ENCODE measurements around the gene RSAD1.

Gene RSAD1

GRCh38 chr17:50453901-50454300, 24.8 kb upstream of the RSAD1 start:
- no peaks in the 10 kb centered on the region for H3K9me3 ChIP-seq
- no peaks in the 10 kb centered on the region for H3K27me3 ChIP-seq
- H3K36me3 ChIP-seq, result no peaks in the 10 kb centered on the region
- no peak overlapping the region for H3K4me3 ChIP-seq (ENCODE audit: low read depth, low read length)
- no peak for TF ChIP-seq CTCF (IDR thresholded peaks at IDR 0.05; ENCODE audit: low read depth, low read length)
- no peak for DNase-seq
- no peaks in the 10 kb centered on the region for H3K4me1 ChIP-seq

- H3K4me1 ChIP-seq, result no peaks in the 10 kb centered on the region; the same call in 1 of the 2 replicates
- no peak for DNase-seq
- H3K36me3 ChIP-seq, result no peaks in the 10 kb centered on the region
- H3K4me3 ChIP-seq (ENCODE audit: low read depth, low read length), result no peak overlapping the region
- H3K27me3 ChIP-seq, result no peaks in the 10 kb centered on the region
- H3K9me3 ChIP-seq, result no peaks in the 10 kb centered on the region
- TF ChIP-seq CTCF (IDR thresholded peaks at IDR 0.05; ENCODE audit: low read depth, low read length), result no peak
Measured at GRCh38 chr17:50457621-50458020, 21.0 kb upstream of the RSAD1 start.

GRCh38 chr17:50458270-50458669, 20.4 kb upstream of the RSAD1 start:
- Histone ChIP-seq H3K4me3 (ENCODE audit: low read depth, low read length) (no peak overlapping the region), H3K4me1 (no peaks in the 10 kb centered on the region; the same call in 1 of the 2 replicates), H3K9me3 (no peaks in the 10 kb centered on the region), H3K27me3 (no peaks in the 10 kb centered on the region), H3K36me3 (no peaks in the 10 kb centered on the region)
- no peak for TF ChIP-seq CTCF (IDR thresholded peaks at IDR 0.05; ENCODE audit: low read depth, low read length)
- DNase-seq, result no peak

- DNase-seq, result no peak
Measured at GRCh38 chr17:50458701-50459676, 19.7 kb upstream of the RSAD1 start.

DNA sequence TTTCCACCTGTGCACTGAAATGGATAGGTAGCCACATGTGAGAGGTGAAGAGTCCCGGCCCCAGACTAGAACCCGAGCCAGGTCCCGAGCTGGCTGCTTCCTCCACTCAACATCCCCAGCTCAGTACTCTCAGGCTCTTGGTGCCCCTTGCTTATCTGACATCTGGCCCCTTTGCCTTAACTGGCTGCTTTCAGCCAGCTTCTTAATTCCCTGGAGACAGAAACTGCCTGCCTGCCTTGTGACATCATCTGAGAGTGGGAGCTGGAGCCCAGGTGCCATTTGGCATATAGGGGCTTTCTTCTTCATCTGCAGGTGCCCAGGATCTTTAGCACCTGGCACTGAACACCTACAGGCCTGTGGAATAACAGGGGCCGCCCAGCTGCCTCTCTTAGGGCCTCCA, 18.9 kb upstream of the RSAD1 start:
- Histone ChIP-seq H3K4me1 (no peaks in the 10 kb centered on the region; the same call in 1 of the 2 replicates), H3K36me3 (no peaks in the 10 kb centered on the region), H3K27me3 (no peaks in the 10 kb centered on the region), H3K4me3 (ENCODE audit: low read depth, low read length) (no peak overlapping the region), H3K9me3 (no peaks in the 10 kb centered on the region)
- TF ChIP-seq CTCF (IDR thresholded peaks at IDR 0.05; ENCODE audit: low read depth, low read length), result no peak
- DNase-seq, result no peak

More at GRCh38 chr17:50458701-50459676, 19.7 kb upstream of the RSAD1 start:
- H3K4me3 ChIP-seq (ENCODE audit: low read depth, low read length), result no peak overlapping the region
- no peaks in the 10 kb centered on the region for H3K9me3 ChIP-seq
- no peak for TF ChIP-seq CTCF (IDR thresholded peaks at IDR 0.05; ENCODE audit: low read depth, low read length)
- no peaks in the 10 kb centered on the region for H3K27me3 ChIP-seq
- H3K36me3 ChIP-seq, result no peaks in the 10 kb centered on the region
- H3K4me1 ChIP-seq, result no peaks in the 10 kb centered on the region; the same call in 1 of the 2 replicates
